H1 (cell line): Measurements from ENCODE around the gene GARNL3.

Source experiments
- ASH2L ChIP-seq: fragments of 200-600, 300-600 bp; sonication (generic); IDR thresholded peaks from one replicate; pipeline ENCODE4 v1.7.1; 2017; ENCODE audit warnings: low read length
- CBX8 ChIP-seq: fragments of 300-800, 300-1000 bp; sonication (generic); IDR thresholded peaks from 2 replicates; pipeline ENCODE4 v1.7.1; 2016; ENCODE audit warnings: low read depth, low read length, borderline replicate concordance
- GABPA ChIP-seq: IDR thresholded peaks from 2 replicates; pipeline ENCODE4 v1.6.1; 2011; ENCODE audit warnings: mild to moderate bottlenecking, low read length, moderate library complexity, borderline replicate concordance; ENCODE audit not compliant: insufficient read depth
- TAF1 ChIP-seq: IDR thresholded peaks from 2 replicates; pipeline ENCODE4 v1.6.1; 2011; ENCODE audit warnings: mild to moderate bottlenecking, low read depth, low read length
- ZNF274 ChIP-seq: IDR thresholded peaks from 2 replicates; pipeline ENCODE4 v1.7.0; 2012; ENCODE audit warnings: low read length, borderline replicate concordance; ENCODE audit errors: extremely low read depth
- TF ChIP-seq, protein P1 (sequence below), 3 experiments: IDR thresholded peaks; 1 replicate in 2 of 3; 2 replicates in 1 of 3; pipeline versions ENCODE4 v1.5.1 to v1.6.1; 2011; ENCODE audit warnings: low read length in 3 of 3, mild to moderate bottlenecking in 3 of 3, inconsistent platforms in 2 of 3, low read depth in 1 of 3, moderate library complexity in 1 of 3; ENCODE audit not compliant: insufficient read depth in 1 of 3; ENCODE audit errors: control extremely low read depth in 1 of 3
- TF ChIP-seq, protein P2 (sequence below): IDR thresholded peaks from 2 replicates; pipeline ENCODE4 v1.6.1; 2012; ENCODE audit warnings: inconsistent platforms

DNA sequence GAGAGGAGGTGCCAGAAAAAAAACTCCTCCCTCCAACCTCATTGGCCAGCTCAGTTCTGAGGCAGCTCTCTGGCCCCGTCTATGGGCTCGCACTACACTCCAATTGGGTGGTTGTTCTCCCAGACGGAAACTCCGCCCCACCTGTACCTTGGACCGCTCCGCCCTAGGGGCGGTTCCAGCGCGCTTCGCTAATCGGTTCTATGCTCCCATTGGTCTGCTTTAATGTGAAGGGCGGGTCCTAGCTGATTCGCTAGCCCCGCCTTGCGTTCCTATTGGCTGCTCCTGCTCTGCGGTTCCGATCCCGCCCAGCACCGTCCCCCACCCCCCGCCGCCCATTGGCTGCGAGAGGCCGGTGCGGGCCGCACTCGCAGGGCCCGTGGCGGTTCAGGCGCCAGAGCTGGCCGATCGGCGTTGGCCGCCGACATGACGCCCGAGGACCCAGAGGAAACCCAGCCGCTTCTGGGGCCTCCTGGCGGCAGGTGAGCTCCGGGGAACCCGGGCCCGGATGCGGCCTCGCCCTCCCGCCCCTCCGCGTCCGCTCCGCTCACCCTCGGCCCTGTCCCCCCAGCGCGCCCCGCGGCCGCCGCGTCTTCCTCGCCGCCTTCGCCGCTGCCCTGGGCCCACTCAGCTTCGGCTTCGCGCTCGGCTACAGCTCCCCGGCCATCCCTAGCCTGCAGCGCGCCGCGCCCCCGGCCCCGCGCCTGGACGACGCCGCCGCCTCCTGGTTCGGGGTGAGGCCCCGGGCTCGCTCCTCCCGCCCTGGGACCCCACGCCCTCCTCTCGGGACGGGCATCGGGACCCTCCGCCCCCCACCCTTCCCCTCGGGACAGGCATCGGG lies 132.5 kb downstream of the GARNL3 start, which contains the start of gene SLC2A8:
- TF ChIP-seq CBX8: no peak
- TF ChIP-seq, protein P1, sequence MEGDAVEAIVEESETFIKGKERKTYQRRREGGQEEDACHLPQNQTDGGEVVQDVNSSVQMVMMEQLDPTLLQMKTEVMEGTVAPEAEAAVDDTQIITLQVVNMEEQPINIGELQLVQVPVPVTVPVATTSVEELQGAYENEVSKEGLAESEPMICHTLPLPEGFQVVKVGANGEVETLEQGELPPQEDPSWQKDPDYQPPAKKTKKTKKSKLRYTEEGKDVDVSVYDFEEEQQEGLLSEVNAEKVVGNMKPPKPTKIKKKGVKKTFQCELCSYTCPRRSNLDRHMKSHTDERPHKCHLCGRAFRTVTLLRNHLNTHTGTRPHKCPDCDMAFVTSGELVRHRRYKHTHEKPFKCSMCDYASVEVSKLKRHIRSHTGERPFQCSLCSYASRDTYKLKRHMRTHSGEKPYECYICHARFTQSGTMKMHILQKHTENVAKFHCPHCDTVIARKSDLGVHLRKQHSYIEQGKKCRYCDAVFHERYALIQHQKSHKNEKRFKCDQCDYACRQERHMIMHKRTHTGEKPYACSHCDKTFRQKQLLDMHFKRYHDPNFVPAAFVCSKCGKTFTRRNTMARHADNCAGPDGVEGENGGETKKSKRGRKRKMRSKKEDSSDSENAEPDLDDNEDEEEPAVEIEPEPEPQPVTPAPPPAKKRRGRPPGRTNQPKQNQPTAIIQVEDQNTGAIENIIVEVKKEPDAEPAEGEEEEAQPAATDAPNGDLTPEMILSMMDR (IDR thresholded peaks at IDR 0.05; ENCODE audit: control extremely low read depth in 1 of 3, insufficient read depth in 1 of 3, low read depth in 1 of 3, low read length in 3 of 3): 0 out of 4 replicates have a peak, but pooled peaks of 1 of the 3 experiments have one; percentile 6
- TF ChIP-seq GABPA: no peak
- TF ChIP-seq ASH2L: no peak
- TF ChIP-seq, protein P2, sequence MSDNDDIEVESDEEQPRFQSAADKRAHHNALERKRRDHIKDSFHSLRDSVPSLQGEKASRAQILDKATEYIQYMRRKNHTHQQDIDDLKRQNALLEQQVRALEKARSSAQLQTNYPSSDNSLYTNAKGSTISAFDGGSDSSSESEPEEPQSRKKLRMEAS: peak; percentile 39
- TF ChIP-seq TAF1: peak; percentile 83
- no peak for TF ChIP-seq ZNF274
